Measurements from ENCODE around the gene HSP90B1.
A peak's percentile ranks its signal among the peaks of the same experiment; 100 is the strongest.

The HSP90B1 gene

DNA sequence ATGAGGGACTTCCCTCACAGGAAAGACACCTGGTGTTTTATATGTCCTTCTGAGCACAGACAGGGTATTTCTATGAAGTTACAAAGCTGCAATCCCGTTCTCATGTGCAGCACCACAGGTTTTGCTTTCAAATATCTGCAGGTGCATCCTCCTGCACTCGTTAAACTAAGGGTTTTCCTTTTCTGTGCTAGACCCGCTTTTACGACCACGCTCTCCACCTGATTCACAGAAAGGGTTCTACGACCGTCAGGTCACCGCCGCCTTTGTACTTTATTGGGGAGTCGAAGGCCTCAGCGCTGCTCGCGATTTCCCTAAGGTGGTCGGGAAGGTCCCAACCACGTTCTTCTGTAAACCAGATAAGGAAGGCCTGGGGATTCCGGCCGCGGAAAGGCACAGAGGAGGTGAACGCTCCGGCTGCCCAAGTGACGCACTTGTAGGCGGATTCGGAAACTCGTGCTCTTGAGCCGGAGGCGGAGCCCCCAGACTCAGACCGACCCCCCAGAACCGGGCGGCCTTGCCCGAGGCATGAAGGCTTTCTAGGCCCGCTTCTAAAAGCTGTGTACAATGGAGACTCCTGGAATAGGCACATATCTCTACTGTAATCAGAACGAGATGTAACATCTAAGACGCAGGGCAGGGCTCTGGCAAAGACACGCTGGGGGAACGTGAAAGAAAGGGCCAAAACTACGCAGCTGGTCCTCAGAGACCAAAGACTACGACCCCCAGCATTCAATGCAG is 995 bp upstream of the HSP90B1 start:
- FAIRE-seq = no peak
- peak; percentile 90 for DNase-seq (ENCODE audit: insufficient read length, low spot score)

GRCh38 chr12:103929784-103930033 is 501 bp upstream of the HSP90B1 start:
- DNase-seq (ENCODE audit: insufficient read length, low spot score) (no peak), FAIRE-seq (no peak)

DNA sequence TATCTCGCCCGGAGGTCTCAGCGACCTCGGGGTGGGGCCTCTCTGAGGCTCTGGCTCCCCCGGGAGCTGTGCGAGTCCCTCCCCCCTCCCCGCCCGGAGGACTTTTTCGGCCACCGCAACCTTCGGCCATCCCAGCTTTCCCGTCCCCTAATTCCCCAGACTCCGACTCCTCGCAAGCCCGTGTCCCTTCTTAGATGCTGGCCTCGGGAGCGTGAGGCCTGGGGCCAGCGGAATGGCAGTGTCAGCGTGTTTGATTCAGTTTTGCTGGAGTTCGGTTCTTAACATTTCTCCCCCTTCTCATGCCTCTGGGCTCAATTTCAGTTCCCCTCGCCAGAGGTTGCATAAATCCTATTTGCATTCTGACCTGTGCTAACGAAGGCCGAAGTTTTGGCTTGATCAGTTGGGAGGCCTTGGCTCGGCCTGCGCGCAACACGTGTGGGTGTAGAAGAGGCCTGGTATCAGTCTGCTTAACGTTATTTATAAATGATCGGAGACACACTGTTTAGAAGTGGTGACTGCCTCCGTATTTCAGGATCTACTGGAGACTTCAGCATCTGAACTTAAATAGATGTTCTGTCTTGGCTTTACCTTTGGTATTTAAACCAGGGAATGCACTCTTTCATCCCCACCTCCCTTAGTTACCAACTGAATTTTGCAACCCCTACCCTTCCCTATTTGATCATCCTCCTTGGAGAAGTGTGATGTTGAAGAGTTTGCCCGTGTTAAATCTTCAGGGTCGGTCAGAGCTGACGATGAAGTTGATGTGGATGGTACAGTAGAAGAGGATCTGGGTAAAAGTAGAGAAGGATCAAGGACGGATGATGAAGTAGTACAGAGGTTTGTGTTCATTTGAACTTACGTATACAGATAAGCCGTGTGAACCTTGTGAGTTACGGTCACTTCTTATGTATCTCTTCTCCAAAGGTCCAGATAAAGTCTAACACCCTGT is 851 bp downstream of the HSP90B1 start:
- DNase-seq (ENCODE audit: insufficient read length, low spot score) (no peak), FAIRE-seq (no peak)

DNA sequence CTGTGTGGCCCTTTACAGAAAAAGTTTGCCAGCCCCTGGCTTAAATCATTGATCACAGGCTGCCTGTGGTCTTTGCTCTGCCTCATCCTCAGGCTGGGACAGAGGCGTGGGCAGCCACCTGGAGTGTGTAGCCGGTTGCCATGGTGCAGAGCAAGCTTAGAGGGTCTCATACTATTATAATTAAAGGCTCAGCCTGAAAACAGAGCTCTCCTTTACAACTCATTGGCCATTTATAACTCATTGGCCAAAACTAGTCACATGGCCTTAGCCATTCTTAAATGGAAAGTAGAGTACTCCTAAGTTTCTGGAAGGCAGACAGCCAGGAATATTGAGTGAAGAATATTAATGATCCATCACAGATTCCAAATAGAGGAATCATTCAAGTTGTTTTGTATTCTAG is 3.0 kb downstream of the HSP90B1 start:
- DNase-seq (ENCODE audit: insufficient read length, low spot score) (no peak), FAIRE-seq (no peak)

DNA sequence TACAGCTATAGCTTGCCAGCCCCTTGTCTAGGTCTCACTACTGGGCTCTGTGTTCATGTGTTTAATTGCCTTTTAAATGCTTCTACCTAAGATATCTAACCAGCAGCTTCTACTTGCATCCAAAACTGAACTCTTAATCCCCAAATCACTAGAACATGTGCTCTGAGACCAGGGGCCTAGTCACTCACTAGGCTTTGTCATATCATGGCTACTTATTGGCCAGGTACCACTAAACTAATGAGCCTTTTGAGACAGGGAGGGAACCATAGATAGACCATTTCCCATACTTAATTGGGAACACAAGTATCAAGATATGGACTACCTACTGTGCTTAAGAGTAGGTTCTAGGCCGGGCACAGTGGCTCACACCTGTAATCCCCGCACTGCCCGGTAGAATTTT is 6.5 kb downstream of the HSP90B1 start:
- no peak for DNase-seq (ENCODE audit: insufficient read length, low spot score)
- FAIRE-seq = no peak

GRCh38 chr12:103944964-103945363 is 14.8 kb downstream of the HSP90B1 start:
- DNase-seq (ENCODE audit: insufficient read length, low spot score) = no peak
- no peak for FAIRE-seq

GRCh38 chr12:103947871-103948555 is 17.8 kb downstream of the HSP90B1 start:
- FAIRE-seq = no peak
- DNase-seq (ENCODE audit: insufficient read length, low spot score) = no peak

DNA sequence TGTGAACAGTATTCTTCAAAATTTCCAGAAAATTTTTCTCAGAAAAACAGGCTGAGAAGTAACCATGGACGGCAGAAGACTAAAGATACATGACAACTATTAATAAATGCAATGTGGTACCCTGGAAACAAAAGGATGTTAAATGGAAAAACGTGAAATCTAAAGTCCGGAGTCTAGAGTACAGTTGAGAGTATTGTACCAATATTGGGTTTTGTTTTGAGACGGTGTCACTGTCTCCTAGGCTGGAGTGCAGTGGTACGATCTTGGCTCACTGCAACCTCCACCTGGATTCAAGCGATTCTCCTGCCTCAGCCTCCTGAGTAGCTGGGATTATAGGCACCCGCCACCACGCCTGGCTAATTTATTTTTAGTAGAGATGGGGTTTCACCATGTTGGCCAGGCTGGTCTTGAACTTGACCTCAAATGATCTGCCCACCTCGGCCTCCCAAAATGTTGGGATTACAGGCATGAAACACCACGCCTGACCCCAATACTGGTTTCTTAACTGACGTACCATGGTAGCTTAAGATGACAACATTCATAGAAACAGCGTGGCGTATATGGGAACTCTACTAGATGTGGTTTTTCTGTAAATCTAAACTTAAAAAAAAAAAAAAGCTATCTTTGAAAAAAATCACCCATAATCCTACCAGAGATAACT is 18.7 kb downstream of the HSP90B1 start:
- DNase-seq (ENCODE audit: insufficient read length, low spot score) (no peak), FAIRE-seq (no peak)

DNA sequence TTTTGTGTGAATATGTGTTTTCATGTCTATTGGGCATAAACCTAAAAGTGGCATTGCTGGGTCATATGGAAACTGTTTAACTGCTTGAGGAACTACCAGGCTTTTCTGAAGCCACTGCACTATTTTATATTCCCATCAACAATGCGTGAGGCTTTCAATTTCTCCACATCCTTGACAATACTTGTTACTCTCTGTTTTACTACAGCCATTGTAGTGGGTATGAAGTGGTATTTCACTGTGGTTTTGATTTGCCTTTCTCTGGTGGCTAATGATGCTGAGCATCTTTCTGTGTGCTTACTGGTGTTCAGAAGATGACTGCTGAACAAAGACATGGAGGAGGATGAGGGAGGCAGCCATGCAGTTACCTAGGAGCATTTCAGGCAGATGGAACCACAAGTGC is 22.3 kb downstream of the HSP90B1 start:
- no peak for FAIRE-seq
- DNase-seq (ENCODE audit: insufficient read length, low spot score) = no peak

- no peak for FAIRE-seq
Observed at GRCh38 chr12:103955811-103956508, 25.8 kb downstream of the HSP90B1 start.

GRCh38 chr12:103956509-103957027 is 26.4 kb downstream of the HSP90B1 start:
- no peak for FAIRE-seq
- no peak for DNase-seq (ENCODE audit: insufficient read length, low spot score)

More at GRCh38 chr12:103955811-103956508, 25.8 kb downstream of the HSP90B1 start:
- DNase-seq (ENCODE audit: insufficient read length, low spot score) = no peak

GRCh38 chr12:103957865-103958388 is 27.7 kb downstream of the HSP90B1 start:
- FAIRE-seq = no peak
- DNase-seq (ENCODE audit: insufficient read length, low spot score) = no peak

GRCh38 chr12:103958621-103959020 is 28.4 kb downstream of the HSP90B1 start:
- DNase-seq (ENCODE audit: insufficient read length, low spot score) (no peak), FAIRE-seq (no peak)

DNA sequence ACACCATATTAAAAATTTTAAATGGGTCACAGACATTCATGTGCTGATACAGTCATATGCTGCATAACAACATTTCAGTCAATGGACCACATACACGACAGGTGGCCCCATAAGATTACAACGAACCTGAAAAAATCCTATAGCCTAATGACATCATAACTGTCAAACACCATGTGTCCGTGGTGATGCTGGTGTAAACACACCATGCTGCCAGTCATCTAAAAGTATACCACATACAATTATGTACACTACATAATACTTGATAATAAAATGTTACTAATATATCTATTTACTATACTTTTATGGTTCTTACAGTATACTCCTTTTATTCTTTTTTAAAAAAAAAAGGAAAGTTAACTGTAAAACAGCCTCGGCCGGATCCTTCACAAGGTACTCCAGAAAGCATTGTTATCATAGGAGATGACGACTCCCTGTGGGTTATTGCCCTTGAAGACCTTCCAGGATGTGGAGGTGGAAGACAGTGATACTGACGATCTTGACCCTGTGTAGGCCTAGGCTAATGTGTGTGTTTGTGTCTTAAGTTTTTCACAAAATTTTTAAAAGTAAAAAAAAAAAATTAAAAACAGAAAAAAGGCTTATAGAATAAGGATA is 30.5 kb downstream of the HSP90B1 start:
- no peak for DNase-seq (ENCODE audit: insufficient read length, low spot score)
- no peak for FAIRE-seq

- no peak for DNase-seq (ENCODE audit: insufficient read length, low spot score)
- FAIRE-seq = no peak
Observed at GRCh38 chr12:103962493-103962892, 32.3 kb downstream of the HSP90B1 start.

DNA sequence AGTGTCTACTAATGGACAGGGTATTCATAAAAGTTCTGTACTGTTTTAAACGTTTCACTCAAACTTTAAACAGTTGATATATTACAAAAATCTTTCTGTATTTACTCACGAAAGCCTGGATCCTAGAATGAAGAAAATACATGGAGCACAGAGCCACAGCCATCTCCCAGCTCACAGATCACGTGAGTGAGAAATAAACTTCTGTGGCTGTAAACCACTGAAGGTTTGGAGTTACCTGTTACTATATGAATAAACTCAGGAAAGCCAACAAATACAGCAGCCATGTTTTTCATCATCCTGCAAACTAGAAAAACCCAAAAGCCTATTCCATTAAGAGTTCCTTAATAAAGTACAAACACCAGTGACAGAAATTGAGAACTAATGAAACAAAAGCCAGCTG is 34.6 kb downstream of the HSP90B1 start:
- no peak for FAIRE-seq
- DNase-seq (ENCODE audit: insufficient read length, low spot score) = no peak

- DNase-seq (ENCODE audit: insufficient read length, low spot score) (no peak), FAIRE-seq (no peak)
Observed at GRCh38 chr12:103965255-103965589, 35.0 kb downstream of the HSP90B1 start.

- FAIRE-seq (peak; percentile 89), DNase-seq (ENCODE audit: insufficient read length, low spot score) (peak; percentile 96)
Observed at GRCh38 chr12:103965590-103966504, 35.6 kb downstream of the HSP90B1 start, which contains the start of gene TDG. Gene TDG, plus strand, starts transcription at chr12:103965872. Its CDS starts 166 bp downstream, at chr12:103966038.
